Activated CD8-positive, alpha-beta memory T cell treated with anti-CD3 and anti-CD28 coated beads for 1 hour (primary cell): ENCODE measurements around the gene VSIG10.

Experiments
- DNase-seq, 2 donors: peaks; one replicate each; pipeline ENCODE4 v3.0.0-alpha.2; 2020; ENCODE audit warnings: low read depth in 1 of 2; ENCODE audit errors: extremely low read depth in 1 of 2

VSIG10 gene

DNA sequence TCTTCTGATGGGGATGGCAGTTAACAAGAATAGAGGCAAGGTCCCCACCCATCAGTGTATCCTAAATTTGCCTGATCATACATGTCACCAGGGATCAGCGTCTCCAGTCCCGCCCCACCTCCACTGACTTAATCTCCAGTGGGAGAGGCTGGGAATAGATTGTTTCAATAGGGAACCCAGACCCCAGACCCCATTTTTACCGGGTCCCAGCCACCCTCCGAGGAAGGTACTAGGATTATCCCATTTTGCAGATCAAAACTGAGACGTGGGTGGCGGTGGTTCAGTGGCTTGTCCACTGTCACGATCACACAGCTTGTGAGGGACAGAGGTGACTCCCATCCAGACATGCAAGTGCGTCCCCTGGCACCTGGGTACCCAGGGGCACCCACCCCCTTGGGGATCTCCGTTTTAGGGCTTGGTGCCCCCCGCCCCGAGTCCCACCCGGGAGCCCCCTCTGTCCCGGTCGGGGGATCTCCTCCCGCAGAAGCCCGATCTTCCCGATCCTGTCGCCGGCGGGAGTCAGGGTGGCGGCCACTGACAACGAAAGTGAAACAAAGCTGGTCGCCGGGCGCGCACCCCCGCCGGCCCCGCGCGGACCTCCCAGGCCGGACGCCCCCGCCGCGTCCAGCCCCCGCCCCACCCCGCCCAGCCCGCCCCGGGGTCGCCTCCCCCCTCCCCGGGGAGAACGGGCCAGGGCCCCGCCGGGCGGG lies 43.4 kb downstream of the VSIG10 start:
- no peak for DNase-seq

DNA sequence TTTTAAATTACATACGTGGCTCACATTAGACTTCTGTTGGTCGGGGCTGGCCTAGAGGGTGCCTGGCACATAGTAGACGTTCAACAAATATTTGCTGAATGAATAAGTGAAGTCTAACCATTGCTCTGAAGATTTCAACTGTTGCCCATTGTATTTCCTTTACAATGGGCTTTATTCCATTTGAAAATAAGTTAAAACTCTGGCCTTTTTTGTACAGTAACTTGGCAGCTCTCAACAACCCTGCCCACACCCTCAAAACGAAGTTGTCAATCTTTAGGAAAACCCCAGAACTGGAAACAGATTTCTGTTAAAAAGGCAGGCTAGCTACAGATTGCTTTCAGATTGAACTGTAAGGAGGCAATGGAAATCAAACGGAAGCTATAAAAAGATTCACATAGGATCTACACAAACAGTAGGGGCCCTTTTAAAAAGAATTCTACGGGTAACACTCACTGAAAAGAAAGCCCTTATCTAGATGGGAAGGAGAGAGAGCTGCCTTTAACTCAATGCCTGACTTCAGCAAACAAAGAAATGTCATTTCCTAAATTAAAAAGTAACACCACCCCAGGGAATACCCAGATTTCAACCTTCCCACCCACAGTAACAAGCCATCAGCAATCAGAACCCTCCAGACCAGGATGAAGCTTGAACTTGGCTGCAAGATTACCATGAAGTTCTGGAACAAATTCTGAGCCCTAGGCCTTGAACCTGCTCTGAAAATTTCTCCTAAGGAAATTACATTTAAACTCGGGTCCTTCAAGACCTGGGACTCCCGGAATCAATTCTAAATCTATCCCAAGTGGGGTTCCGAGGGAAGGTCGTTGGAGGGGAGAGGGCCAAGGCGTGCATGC lies 44.2 kb downstream of the VSIG10 start:
- DNase-seq, result no peak

DNA sequence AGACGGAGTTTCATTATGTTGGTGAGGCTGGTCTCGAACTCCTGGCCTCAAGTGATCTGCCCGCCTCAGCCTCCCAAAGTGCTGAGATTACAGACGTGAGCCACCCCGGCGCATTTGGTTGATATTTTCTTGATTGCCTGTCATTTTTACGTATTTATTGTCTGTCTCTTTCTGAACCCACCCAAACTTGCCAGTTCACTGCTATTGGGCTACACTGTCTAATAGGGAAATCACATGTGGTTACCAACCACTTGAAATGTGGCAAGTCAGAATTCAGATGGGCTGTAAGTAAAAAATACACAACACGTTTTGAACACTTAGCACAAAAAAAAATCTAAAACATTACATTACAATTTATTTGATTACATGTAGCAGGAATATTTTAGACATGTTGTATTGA lies 44.9 kb downstream of the VSIG10 start:
- no peak for DNase-seq

DNA sequence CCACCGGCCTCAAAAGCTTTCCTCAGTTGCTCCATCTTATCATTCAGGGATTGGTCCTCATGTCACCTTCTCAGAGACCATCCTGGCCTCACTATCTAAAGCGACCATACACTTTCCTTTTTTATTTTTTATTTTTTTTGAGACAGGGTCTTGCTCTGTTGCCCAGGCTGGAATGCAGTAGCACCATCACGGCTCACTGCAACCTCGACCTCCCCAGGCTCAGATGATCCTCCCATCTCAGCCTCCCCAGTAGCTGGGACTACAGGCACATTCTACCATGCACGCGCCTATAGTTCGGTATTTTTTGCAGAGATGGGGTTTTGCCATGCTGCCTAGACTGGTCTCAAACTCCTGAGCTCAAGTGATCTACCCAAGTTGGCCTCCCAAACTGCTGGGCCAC lies 45.6 kb downstream of the VSIG10 start:
- DNase-seq, result no peak

DNA sequence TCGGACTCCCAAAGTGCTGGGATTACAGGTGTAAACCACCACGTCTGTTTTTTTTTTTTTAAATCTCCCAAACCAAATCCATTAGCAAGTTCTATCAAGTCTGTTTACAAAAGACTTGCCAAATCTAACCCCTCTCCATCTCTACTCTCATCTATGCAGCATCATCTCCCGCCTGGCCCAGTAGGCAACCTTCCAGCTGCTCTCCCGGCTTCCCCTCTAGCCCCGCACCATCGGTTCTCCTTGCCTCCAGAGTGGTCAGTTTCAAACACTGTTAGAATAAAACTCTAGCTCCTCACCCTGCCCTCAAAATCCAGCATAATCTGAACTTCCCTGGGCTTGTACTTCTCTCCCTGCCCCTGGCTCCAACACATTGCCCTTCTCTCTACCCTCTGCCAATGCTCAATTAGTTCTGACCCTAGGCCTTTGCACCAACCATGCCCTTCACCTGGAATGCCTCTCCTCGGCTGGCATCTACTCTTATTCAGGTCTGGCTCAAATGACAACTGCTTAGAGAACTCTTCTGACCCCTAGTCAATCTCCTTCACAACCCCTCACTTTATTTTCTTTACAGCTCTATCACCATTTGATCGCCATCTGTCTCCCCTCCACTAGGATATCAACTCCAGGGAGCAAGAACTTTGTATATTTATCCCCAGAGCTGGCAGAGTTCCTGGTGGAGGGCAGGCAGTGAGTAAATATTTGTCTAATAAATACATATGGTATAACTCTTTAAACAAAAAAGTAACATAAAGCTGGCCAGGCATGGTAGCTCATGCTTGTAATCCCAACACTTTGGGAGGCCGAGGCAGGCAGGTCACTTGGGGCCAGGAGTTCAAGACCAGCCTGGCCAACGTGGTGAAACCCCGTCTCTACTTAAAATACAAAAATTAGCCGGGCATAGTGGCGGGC lies 47.7 kb downstream of the VSIG10 start:
- no peak for DNase-seq

DNA sequence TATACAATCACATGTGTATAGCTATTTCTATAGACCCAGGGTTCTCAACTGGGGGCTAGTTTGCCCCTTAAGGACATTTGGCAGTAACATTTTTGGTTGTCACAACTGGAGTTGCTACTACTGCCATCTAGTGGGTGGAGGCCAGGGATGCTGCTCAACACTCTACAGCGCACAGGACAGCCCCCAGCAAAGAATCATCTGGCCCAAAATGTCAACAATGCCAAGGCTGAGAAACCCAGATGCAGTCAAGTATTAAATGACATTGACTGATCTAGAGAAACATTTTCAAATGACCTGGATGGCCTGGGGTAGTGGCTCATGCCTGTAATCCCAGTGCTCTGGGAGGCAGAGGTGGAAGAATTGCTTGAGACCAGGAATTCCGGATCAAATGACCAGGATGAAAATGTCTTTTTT lies 48.7 kb downstream of the VSIG10 start:
- DNase-seq, result peak in 1 of 2 donors; percentile 27

DNA sequence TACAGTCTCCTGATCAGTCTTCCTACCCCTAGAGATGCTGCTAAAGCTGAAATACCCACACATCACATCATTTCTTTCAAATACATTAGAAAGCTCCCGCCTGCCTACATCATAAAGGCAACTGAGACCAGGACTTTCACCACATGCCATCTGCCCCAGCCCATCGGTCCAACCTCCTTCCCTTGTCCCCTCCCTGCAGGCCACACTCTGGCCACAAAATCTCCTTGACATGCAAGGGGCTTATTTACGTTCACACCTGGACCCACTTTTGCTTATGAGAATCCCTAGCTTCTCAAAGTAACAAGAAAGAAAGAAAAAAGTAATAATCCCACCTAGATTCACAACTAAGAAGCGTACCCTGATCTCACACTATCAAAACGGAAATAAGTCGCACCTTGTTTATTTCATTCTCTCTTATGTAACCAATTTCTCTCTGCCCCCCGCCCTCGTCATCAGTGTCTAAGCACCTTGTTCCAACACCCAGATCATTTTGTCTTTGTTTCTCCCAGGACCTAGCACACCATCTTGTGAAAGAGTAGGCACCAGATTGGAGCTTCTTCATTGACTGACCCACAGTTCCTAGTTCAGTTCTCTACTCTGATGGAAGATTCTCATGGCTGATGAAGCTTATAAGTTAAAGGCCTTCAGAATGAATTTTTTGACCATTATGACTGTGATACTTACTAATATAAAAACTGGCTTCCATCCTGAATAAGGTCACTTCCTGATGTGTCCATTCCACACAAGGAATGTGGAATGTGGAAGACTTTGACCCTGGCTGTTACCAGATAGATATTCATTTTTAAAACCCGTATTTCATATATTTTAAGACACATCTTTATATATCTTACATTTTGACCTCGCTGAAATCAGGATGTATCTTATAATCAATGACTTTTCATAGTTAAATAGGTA lies 50.5 kb downstream of the VSIG10 start:
- no peak for DNase-seq

DNA sequence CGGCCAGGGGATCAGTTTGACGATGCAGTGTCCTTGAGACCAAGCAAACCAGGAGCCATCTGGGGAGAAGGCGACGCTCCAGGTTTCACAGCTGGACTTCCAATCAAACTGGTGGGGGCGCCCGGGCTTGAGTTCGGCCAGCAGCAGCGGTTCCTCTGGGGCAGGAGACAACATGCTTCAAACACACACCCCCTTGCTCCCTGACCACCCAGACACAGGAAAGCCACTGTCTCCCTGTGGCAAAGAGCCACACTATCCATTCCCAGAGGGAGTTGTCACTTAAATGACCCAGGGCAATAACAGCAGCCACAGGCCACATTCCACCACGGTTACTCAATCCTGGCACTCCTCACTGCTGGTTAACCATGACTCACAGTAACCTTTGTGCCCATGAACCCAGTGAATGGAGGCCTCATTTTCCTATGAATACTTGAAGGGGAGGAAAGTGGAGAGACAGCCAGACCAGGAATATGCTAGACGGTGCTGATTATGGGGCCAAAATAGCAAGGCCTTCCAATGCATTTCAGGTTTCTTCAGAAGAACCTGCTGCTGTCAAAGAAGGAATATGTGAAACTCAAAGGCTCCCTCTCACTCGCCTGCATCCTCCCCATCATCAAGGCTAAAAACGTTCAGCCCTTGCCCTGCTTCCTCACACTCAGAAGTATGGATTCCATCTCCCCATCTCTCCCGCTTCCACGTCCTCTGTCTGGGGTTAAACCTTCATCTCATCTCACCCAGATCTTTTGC lies 51.3 kb downstream of the VSIG10 start:
- DNase-seq, result no peak

DNA sequence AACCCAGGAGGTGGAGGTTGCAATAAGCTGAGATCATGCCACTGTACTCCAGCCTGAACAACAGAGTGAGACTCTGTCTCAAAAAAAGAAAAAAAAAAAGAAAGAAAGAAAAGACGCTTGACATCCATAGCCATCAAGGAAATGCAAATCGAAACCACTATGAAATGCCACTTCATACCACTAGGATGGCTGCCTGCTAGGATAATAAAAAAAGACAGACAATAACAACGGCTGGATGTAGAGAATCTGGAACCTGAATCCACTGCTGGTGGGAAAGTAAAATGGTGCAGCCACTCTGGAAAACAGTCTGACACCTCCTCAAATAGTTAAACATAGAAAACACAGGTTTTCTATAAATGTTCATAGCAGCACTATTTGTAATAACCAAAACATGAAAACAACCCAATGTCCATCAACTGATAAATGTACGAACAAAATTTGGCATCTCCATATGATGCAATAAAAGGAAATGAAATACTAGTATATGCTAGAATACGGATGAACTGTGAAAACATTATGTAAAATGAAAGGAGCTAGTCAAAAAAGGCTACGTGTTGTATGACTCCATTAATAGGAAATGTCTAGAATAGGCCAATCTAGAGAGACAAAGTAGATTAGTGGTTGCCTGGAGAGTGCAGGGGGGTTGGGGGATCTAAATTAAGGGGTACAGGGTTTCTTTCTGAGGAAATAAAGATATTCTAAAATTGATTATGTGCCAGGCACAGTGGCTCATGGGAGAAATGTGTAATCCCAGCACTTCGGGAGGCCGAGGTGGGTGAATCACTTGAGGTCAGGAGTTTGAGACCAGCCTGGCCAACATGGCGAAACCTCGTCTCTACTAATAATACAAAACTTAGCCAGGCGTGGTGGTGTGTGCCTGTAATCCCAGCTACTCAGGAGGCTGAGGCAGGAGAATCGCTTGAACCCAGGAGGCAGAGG lies 52.6 kb downstream of the VSIG10 start:
- DNase-seq, result no peak

DNA sequence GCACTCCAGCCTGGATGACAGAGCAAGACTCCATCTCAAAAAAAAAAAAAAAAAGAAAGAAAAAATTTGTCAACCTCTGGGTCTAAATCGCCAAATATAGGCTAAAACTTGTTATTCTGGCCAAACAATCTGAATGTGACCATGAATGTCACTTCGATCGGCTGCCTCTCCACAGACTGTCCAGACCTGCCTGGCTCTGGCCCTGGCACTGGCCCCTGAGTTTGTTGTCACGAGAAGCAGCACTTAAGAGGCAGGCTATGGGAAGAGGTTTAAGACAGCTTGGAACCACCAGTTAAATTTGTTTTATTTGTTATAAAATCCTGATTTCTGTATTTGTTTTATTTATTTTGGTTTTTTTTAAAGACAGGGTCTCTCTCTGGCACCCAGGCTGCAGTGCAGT lies 57.4 kb downstream of the VSIG10 start:
- no peak for DNase-seq

DNA sequence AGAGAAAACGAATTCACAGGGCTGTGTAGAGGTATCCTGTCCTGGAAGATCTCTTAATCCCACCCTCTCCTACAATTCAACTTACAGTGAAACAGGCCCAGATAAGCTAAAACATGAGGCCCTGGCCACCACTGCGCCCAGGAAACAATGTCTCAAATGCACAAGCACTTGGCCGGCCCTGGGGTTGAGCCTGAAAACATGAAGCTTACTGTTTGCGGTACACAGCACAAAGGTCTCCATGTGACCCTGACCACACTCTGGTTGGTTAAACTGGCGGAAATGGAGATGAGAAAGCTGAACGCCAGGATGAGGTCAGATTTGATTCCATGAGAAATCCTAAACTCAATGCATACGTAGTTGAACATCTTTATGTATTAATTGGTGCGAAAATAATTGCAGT lies 59.2 kb downstream of the VSIG10 start:
- DNase-seq, result no peak

DNA sequence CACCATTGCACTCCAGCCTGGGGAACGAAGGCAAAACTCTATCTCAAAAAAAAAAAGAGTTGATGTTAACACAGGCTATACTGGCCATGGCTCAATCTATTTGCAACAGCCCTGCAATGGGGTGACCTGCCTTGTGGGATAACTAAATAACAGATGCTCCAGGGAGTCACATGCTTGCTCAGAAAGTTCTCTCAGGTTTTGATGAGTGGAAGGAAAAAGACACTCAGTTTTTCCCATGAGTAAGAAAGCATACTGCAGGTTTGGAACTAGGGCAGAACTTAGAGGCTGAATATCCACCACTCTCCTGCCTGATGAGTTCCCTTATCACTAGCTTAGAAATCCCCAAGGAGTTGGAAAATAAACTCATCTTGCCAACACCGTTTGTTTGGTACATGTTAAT lies 59.7 kb downstream of the VSIG10 start:
- no peak for DNase-seq

DNA sequence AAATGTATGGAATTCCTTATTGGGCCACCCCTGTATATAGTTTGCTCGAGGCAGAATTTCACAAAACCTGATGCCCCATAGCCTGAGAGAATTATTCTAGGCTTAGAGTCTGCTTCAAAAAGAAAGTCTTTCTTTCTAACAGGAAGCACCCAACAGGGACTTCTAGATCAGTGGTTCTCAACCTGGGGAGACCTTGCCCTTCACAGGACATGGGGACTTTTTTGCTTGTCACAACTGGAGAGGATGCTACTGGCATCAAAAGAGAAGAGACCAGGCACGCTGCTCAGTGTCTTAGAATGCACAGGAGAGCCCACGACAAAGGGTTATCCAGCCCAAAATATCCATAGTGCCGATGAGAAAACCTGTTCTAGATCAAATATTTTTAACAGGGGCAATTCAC lies 61.7 kb downstream of the VSIG10 start:
- DNase-seq, result no peak

DNA sequence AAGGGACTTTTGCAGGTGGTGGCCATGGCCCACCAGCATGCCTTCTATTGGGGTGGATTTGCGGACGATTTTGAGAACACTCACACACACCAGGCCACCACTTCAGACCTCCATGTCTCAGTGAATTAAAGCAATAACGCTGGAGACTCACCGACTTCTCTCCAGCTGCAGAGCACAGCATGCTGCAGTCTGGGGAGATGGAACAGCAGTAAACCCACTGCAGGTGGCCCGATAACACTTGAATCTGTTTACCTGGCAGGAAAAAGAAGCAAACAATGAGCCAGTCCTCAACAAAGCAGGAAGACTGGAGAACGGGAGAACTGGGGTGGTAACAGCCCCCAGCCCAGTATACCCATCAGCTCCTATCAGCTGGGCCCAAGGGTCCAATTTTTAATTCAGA lies 65.7 kb downstream of the VSIG10 start:
- no peak for DNase-seq

DNA sequence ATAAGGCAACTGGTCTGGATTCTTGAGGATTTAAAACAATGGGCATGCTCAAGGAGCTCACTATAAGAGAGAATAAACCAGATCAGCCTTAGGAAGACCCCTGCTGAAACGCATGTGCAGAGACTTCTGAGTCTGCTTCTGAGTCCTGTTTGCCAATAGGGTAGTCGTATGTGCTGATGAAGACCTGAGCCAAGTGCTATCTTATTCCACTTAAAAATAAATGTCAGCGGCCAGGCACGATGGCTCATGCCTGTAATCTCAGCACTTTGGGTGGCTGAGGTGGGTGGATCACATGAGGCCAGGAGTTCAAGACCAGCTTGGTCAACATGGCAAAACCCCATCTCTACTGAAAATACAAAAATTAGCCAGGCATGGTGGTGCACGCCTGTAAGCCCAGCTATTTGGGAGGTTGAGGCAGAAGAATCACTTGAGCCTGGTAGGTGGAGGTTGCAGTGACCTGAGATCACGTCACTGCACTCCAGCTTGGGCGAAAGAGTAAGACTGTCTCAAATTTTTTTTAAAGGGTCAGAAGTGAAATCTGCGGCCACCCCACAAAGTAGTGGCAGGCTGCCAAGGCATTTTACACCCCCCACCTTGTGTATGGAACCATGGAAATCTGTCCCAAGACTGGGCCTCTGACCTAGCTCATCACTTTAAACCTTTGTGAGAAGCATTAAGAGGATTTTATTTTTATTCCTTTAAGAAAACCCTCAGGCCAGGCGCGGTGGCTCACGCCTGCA lies 67.0 kb downstream of the VSIG10 start:
- no peak for DNase-seq

DNA sequence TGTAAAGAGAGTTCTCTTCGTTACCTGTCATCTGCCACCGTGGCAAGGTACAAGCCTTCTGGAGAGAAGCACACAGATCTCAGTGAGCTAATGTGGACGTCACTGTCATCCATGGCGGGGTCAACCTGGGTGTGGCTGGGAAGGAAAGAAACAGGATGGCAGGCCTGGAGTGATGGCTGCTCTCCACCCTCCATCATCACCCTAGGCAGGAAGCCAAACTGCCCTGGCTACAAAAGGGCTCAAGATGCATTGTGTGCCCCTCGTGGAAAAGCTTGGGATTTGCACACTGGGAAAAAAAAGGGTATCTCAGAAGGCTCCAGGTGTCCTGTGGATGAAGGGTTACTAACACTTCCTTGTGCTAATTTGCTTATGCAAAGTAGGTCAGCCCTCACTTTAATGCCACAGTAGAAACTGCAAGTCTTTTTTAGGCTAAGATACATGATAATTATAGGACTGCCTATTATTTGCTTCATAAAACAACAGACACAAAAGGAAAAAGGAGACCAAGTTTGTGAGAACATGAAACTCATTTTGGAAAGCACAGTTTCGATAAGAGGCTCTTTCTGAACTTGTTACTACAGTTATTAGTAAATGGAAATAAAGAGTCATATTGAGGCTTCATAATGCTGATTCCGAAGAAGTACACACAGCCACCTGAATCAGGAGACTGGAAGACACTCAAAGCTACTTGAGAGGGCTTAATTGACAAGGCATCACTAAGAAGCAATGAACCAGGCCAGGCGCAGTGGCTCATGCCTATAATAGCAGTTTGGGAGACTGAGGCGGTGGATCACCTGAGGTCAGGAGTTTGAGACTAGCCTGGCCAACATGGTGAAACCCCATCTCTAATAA lies 68.4 kb downstream of the VSIG10 start:
- DNase-seq, result no peak
